NOMO-1 treated with dmso at 0.1 percent for 144 hours (cell line): ENCODE results near the gene OR51L1.

Source experiments
- DNase-seq: peaks from one replicate; lab custom pipeline; 2025; ENCODE audit not compliant: unreplicated experiment; lab: John Stamatoyannopoulos, UW

Gene OR51L1

DNA sequence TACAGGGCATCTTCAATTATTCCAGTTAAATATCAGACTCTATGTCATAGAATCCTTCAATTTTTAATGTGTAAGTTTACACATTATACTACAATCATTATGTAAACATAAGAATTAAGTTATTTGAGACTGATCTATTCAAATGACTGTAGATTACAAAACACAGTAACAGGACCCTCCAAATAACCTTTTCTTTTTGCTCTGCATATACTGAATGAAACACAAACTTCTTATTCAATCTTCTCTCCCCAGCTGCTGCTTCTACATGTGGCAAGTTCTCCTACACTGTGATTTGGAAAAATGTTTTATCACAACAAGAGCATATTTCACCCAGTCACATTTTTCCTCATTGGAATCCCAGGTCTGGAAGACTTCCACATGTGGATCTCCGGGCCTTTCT lies 51.6 kb downstream of the OR51L1 start, which contains the start of gene OR52J3:
Gene OR52J3 (plus strand): TSS at position 301 of the 400 bp plus-strand sequence. CDS start 0 bp downstream, at position 301.
- no peak for DNase-seq

DNA sequence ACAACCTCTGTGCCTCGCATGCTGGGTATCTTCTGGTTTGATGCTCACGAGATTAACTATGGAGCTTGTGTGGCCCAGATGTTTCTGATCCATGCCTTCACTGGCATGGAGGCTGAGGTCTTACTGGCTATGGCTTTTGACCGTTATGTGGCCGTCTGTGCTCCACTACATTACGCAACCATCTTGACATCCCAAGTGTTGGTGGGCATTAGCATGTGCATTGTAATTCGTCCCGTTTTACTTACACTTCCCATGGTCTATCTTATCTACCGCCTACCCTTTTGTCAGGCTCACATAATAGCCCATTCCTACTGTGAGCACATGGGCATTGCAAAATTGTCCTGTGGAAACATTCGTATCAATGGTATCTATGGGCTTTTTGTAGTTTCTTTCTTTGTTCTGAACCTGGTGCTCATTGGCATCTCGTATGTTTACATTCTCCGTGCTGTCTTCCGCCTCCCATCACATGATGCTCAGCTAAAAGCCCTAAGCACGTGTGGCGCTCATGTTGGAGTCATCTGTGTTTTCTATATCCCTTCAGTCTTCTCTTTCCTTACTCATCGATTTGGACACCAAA lies 52.2 kb downstream of the OR51L1 start:
- no peak for DNase-seq
